NCI-H2081 (cell line): Measurements from ENCODE around the gene NCAM1.

ENCODE experiments used
- DNase-seq, 2 experiments: peaks; one replicate each; lab custom pipeline; 2025; lab: John Stamatoyannopoulos, UW

Gene NCAM1

GRCh38 chr11:112968941-112969713 is 7.9 kb downstream of the NCAM1 start:
- no peak for DNase-seq

DNA sequence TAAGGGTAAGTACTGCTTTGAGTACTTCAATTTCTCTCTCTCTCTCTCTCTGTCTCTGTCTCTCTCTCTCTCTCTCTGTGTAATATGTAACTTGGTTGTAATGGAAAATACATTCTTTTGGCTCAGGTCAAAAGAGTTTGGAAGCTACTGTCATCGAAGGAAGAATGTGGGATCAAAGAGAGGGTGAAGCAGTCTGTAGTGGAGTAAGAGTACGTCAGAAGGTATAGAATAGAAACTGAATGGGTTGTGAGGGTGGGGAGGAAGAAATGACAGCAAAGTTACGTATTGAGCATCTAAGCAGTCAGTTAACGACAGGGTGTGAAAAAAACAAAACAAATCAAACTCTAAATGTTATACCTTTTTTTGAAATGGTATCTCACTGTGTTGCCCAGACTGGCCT is 10.0 kb downstream of the NCAM1 start:
- no peak for DNase-seq

- DNase-seq = no peak
Observed at GRCh38 chr11:112971827-112972226, 10.6 kb downstream of the NCAM1 start.

- DNase-seq = no peak
Observed at GRCh38 chr11:112972399-112973145, 11.4 kb downstream of the NCAM1 start.

DNA sequence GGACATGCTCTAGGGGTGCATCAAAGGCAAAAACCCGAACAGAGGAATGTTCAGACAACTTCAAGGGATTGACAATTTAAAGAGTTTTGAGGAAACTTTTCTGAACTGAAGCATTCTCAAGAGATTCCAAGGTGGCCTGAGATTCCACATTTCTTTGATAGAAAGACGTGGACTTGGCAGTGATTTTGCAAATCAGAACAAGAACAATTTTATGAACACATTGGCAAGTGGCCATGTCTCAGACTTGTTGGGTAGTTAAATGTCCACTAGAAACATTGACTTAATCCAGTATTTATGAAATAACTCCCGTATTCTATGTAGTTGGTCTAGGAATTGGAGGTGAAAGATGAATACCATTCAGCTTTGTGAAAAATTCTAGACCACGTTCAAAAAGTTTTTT is 13.8 kb downstream of the NCAM1 start:
- no peak for DNase-seq

DNA sequence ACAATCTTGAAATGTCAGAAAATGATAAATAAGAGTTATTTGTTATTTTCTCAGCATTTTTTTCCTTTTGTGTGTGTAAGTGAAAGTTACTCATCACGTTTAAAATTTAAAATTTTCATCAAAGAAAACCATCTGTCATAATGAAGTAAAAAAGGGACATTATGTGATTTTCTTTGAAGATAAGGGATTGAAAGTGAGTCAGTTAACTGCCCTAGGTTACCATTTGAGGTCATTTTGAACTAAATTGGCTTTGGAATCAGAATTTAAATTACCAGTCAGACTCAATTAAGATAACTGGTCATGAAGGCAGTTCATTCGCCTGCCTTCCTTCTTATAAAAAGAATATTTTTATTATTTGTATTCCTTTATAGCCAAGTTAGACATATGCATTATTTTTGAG is 14.3 kb downstream of the NCAM1 start:
- DNase-seq = no peak

DNA sequence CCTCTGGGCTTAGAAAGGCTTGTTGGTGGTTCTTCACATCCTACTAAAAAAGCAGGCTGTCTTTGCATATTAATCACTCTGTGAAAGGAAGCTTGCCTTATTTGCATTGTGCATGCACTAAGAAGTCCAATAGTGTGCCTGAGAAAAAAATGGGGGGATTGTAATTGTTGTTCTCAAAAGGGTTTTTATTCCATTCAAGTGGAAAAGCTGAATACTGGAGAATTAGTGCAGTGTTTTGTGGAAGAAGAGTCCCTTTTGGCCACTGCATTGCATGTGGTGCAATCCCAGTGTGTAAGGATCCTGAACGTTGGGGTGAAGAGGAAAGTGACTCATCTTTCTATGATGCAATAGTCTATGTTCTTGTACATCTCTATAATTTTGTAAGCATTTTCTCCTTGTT is 16.5 kb downstream of the NCAM1 start:
- DNase-seq = peak; percentile 20 to 56

GRCh38 chr11:112983887-112984286 is 22.7 kb downstream of the NCAM1 start:
- peak; percentile 56 to 81 for DNase-seq

DNA sequence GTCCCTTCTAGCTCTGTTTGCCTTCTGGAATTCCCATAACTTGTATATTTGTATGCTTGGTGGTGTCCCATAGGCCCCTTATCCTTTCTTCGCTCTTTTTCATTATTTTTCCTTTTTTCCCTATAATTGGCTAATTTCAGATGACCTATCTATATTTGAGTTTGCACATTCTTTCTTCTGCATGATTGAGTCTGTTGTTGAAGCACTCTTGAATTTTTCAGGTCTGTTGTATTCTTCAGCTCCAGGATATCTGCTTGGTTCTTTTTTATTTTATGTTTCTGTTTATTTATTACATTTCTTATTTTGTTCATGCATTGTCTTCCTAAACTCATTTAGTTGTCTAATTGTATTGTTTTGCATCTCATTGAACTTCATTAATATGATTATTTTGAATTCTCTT is 28.0 kb downstream of the NCAM1 start:
- DNase-seq = no peak

- no peak for DNase-seq
Observed at GRCh38 chr11:112993808-112994207, 32.6 kb downstream of the NCAM1 start.

GRCh38 chr11:112995423-112996090 is 34.3 kb downstream of the NCAM1 start:
- no peak for DNase-seq

DNA sequence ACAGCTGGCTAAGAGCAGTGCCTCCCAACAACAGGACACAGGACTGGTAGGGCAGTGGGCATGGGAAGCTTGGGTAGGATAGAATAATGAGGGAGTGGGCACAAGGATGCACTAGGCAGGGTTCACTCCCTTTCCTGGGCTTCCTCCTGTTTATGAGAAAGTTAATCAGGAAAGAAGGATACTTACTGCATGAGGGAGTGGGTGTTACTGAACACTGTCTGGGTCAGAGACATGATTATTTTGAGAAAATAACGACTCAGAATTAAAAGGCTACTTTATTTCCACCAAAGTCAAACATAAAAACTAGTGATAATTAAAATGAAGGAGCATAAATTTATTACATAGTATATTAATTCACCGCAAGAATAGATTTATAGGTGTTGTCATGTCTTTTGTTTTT is 35.8 kb downstream of the NCAM1 start:
- no peak for DNase-seq

GRCh38 chr11:112997857-112998466 is 36.7 kb downstream of the NCAM1 start:
- no peak for DNase-seq

GRCh38 chr11:112999520-112999919 is 38.3 kb downstream of the NCAM1 start:
- DNase-seq = peak; percentile 71 to 92

DNA sequence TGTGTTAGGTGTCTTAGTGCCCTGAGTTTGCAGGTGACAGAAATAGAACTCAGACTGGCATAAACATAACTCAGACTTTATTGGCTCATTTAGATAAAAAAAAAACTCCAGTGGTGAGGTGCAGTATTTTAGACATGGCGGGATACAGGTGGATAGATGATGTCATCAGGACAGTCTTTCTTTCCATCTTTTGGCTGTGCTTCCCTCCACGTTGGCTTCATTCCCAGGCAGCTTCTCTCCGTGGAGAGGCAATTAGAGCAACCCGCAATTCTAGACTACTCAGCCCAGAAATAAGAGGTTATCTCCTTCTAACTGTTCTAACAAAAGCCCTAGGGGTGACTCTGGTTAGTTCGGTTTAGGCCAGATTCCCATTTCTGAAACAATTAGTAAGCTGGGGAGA is 40.5 kb downstream of the NCAM1 start:
- peak; percentile 85 to 94 for DNase-seq

- peak in 1 of 2 experiments; percentile 23 for DNase-seq
Observed at GRCh38 chr11:113006896-113007445, 45.8 kb downstream of the NCAM1 start.

DNA sequence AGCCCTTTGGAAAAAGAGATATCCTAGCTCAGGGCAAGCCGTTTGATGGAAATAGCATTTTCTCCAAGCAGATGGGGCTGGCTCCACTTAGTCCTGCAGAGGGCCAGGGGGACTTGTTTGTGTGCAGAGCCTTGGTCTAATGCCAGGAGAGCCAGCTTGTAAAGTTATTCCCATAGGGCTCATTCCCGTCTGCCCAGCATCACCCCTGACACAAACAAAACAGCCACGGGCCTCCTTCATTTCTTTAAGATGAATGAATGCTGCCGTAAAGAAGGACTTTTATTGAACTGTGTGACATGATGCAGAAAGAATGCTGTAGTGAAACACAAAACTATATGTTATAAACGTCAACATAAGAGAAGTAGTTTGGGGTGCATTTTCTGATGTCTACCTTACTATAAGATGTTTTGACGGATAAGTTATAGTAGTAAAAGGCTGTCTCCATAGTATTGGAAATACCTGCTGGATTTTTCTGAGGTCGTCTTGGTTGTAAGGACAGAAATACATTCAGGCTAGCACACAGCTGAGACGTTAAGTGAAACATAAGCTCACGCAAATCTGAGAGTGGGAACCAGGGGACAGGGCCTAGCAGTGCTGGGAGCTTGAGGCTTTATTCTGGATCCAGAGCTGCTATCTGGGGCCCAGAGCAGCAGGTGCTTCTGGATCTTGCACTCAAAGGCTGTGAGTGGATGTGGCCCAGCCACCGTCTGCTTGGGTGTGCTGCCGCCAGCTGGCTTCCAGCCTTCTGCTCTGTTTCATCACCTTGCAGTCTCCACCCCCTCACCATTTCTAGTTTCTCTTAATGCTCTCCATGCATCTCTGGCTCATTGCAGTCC is 53.3 kb downstream of the NCAM1 start:
- peak; percentile 73 to 88 for DNase-seq

DNA sequence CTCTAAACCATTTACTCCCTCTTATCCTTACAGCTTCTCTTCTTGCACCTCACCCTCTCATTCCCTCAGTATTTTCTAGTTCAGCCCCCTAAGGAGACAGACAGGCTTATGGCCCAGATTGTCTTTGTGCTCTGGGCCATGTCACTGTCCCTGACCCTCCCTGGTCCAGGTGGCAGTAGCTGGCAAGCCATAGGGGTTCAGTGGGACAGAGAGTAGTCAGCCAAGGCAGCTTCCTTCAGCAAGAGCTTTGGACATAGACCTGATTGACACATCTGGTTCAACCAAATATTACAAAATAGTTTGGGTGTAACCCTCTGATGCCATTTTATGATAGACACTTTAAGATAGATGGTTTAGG is 53.9 kb downstream of the NCAM1 start:
- no peak for DNase-seq

DNA sequence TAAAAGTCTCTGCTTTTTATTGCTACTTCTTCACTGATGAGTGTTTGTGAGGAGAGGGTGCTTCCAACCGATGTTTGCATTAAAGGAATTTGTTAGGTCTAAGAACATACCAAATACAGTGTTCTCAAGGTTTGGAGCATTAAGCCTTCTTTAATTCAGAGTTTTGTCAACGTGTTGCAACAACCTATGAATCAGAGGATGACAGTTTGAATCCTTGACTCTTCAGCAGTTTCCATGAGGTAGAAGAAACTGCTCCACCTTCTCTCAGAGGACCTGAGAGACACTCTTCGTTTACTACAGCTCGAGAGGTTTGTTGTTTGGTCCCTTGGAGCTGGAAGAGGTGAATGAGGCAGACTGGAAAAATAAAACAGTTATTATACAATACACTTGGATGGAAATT is 55.7 kb downstream of the NCAM1 start:
- no peak for DNase-seq

DNA sequence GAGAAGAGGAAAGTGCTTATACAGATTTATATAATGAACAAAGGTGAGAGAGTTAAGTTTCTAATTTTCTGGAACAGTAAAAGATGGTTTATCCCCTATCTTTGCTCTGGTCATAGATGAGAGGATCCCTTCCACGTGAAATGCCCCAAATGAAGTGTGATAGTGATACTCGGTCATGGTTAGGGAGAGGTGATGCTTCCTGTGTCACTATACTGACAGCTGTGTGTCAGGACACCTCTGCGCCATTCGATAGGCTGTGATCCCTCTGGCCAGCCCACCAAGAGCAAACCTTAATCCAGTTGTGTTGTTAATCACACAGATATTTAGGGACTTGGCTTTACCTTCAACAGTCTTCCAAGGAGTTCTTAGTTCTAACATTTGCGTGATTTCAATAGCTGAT is 57.7 kb downstream of the NCAM1 start:
- DNase-seq = no peak

DNA sequence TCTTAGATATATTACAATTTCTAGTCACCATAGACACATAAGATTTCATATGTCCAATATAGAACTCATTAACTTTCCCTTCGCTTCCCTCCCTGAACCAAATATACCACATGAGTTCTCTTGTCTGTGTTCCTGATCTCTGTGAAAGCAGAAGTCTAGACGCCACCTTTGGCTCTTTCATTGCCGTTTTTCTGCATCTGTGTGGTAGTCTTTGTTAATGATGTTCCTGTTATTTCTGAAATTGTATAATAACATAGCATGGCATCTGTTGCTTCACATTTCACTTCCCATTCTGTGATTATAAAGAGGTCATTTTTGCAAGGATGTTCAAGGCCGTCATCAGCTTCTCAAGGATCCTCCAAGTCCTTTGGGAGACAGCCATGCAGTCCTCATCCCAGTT is 58.5 kb downstream of the NCAM1 start:
- no peak for DNase-seq
